SK-N-MC (cell line): Measurements from ENCODE around the gene AATF.
A peak's percentile ranks its signal among the peaks of the same experiment; 100 is the strongest.

Experiments
- DNase-seq: peaks from one replicate; pipeline ENCODE4 v3.0.0-alpha.2; 2011; ENCODE audit warnings: low read depth, low spot score
- H3K27ac ChIP-seq: fragments of 200-600 bp; sonication (generic); 2 replicates; pipeline ENCODE4 v1.5.1; 2016; ENCODE audit warnings: mixed run types
- H3K36me3 ChIP-seq: fragments of 200-600 bp; sonication (generic); 2 replicates; pipeline ENCODE4 v1.6.1; 2017; ENCODE audit warnings: antibody characterized with exemption, low read length, mixed read lengths; ENCODE audit not compliant: insufficient read depth
- H3K4me3 ChIP-seq: fragments of 200-600 bp; sonication (generic); 2 replicates; pipeline ENCODE4 v1.5.1; 2016
- H3K9ac ChIP-seq: fragments of 200-600 bp; sonication (generic); 2 replicates; pipeline ENCODE4 v1.8.0; 2017; ENCODE audit warnings: mixed run types, mixed read lengths; ENCODE audit not compliant: insufficient read length
- H3K9me3 ChIP-seq: fragments of 200-600 bp; sonication (generic); 2 replicates; pipeline ENCODE4 v1.6.1; 2017; ENCODE audit warnings: low read depth, mild to moderate bottlenecking, antibody characterized with exemption, low read length, moderate library complexity, mixed read lengths
- EZH2 ChIP-seq: fragments of 200-600 bp; sonication (generic); IDR thresholded peaks from one replicate; pipeline ENCODE4 v1.6.1; 2017; ENCODE audit warnings: antibody characterized with exemption
- FOXP2 ChIP-seq: optimal IDR thresholded peaks from 2 replicates; pipeline ENCODE3; 2011; ENCODE audit warnings: mild to moderate bottlenecking, moderate library complexity; ENCODE audit not compliant: insufficient read depth; ENCODE audit errors: extremely low read length, control extremely low read depth
- POLR2AphosphoS5 ChIP-seq: IDR thresholded peaks from 2 replicates; pipeline ENCODE4 v1.6.1; 2012; ENCODE audit warnings: mild to moderate bottlenecking, low read depth, low read length, borderline replicate concordance

The AATF gene

GRCh38 chr17:36971508-36971907 is 22.8 kb downstream of the AATF start:
- H3K27ac ChIP-seq: peak overlapping the region; percentile 12; the same call in 1 of the 2 replicates

GRCh38 chr17:36972186-36972700 is 23.5 kb downstream of the AATF start:
- H3K36me3 ChIP-seq: peaks cover 30% of the 10 kb centered on the region
- TF ChIP-seq EZH2: no peak
- TF ChIP-seq FOXP2: no peak
- no peak for TF ChIP-seq POLR2AphosphoS5
- H3K27ac ChIP-seq: peak overlapping the region; percentile 12
- peak; percentile 8 for DNase-seq
- H3K4me3 ChIP-seq: 0 out of 2 replicates have a peak overlapping the region, but pooled peaks have one; percentile 18
- no peaks in the 10 kb centered on the region for H3K9me3 ChIP-seq
- H3K9ac ChIP-seq: no peak overlapping the region

More at GRCh38 chr17:36971508-36971907, 22.8 kb downstream of the AATF start:
- H3K9me3 ChIP-seq: no peaks in the 10 kb centered on the region
- TF ChIP-seq EZH2 (no peak), POLR2AphosphoS5 (no peak), FOXP2 (no peak)
- DNase-seq: no peak
- no peak overlapping the region for H3K4me3 ChIP-seq
- H3K9ac ChIP-seq: no peak overlapping the region
- H3K36me3 ChIP-seq: peaks cover 33% of the 10 kb centered on the region

GRCh38 chr17:36972905-36973304 is 24.2 kb downstream of the AATF start:
- DNase-seq: no peak
- TF ChIP-seq EZH2: no peak
- no peak for TF ChIP-seq FOXP2
- no peak for TF ChIP-seq POLR2AphosphoS5
- H3K36me3 ChIP-seq: peaks cover 23% of the 10 kb centered on the region
- no peak overlapping the region for H3K9ac ChIP-seq
- H3K9me3 ChIP-seq: no peaks in the 10 kb centered on the region
- H3K4me3 ChIP-seq: no peak overlapping the region
- H3K27ac ChIP-seq: peak overlapping the region; percentile 12

- H3K36me3 ChIP-seq: peaks cover 3% of the 10 kb centered on the region; the same call in 1 of the 2 replicates
- no peaks in the 10 kb centered on the region for H3K9me3 ChIP-seq
- TF ChIP-seq POLR2AphosphoS5: no peak
- no peak for TF ChIP-seq FOXP2
- TF ChIP-seq EZH2: no peak
- H3K9ac ChIP-seq: no peak overlapping the region
- no peak overlapping the region for H3K27ac ChIP-seq
- no peak for DNase-seq
- H3K4me3 ChIP-seq: no peak overlapping the region
These were observed 27.3 kb downstream of the AATF start for GRCh38 chr17:36975922-36976515.

GRCh38 chr17:36977066-36977465 is 28.3 kb downstream of the AATF start:
- Histone ChIP-seq H3K4me3 (no peak overlapping the region), H3K9me3 (no peaks in the 10 kb centered on the region), H3K36me3 (peaks cover 7% of the 10 kb centered on the region; the same call in 1 of the 2 replicates), H3K27ac (no peak overlapping the region), H3K9ac (no peak overlapping the region)
- TF ChIP-seq POLR2AphosphoS5 (no peak), EZH2 (no peak), FOXP2 (no peak)
- no peak for DNase-seq

GRCh38 chr17:36977568-36977967 is 28.8 kb downstream of the AATF start:
- DNase-seq: no peak
- peaks cover 8% of the 10 kb centered on the region; the same call in 1 of the 2 replicates for H3K36me3 ChIP-seq
- H3K27ac ChIP-seq: no peak overlapping the region
- TF ChIP-seq EZH2 (no peak), POLR2AphosphoS5 (no peak), FOXP2 (no peak)
- H3K9ac ChIP-seq: no peak overlapping the region
- no peaks in the 10 kb centered on the region for H3K9me3 ChIP-seq
- H3K4me3 ChIP-seq: no peak overlapping the region

GRCh38 chr17:36978810-36979564 is 30.2 kb downstream of the AATF start:
- 0 out of 2 replicates have a peak, but pooled peaks cover 8% of the 10 kb centered on the region for H3K36me3 ChIP-seq
- H3K27ac ChIP-seq: peak overlapping the region; percentile 81
- peak overlapping the region; percentile 71 for H3K4me3 ChIP-seq
- TF ChIP-seq FOXP2 (no peak), POLR2AphosphoS5 (no peak), EZH2 (no peak)
- H3K9me3 ChIP-seq: no peaks in the 10 kb centered on the region
- peak overlapping the region; percentile 45 for H3K9ac ChIP-seq
- DNase-seq: peak; percentile 6

- TF ChIP-seq POLR2AphosphoS5 (no peak), FOXP2 (no peak), EZH2 (no peak)
- H3K4me3 ChIP-seq: peak overlapping the region; percentile 71
- peak overlapping the region; percentile 24 for H3K9ac ChIP-seq
These were observed 30.8 kb downstream of the AATF start for GRCh38 chr17:36979565-36979941.

More at GRCh38 chr17:36979565-36979941, 30.8 kb downstream of the AATF start:
- peak overlapping the region; percentile 81 for H3K27ac ChIP-seq
- H3K9me3 ChIP-seq: no peaks in the 10 kb centered on the region
- no peak for DNase-seq
- H3K36me3 ChIP-seq: 0 out of 2 replicates have a peak, but pooled peaks cover 8% of the 10 kb centered on the region
